Activated naive CD4-positive, alpha-beta T cell treated with anti-CD3 and anti-CD28 coated beads for 36 hours (primary cell): Measurements from ENCODE around the gene FRAS1. TPM values are rescaled to one million over a fixed set of nuclear protein-coding genes. Genes with fewer than 3 reads are reported as not detected.

ENCODE experiments used
- CTCF ChIA-PET: fragments of 350-600 bp; sonication (Branson Sonifier 250); formaldehyde crosslinking; loops from one replicate; lab custom pipeline; 2021; ENCODE audit warnings: antibody characterized with exemption; lab: Charles Lee
- DNase-seq: peaks from one replicate; pipeline ENCODE4 v3.0.0-alpha.2; 2020
- H3K27ac Mint-ChIP-seq: one replicate; pipeline ENCODE4 v1.8.0; 2021; ENCODE audit warnings: mild to moderate bottlenecking, mixed read lengths
- H3K27me3 Mint-ChIP-seq: one replicate; pipeline ENCODE4 v1.8.0; 2021; ENCODE audit warnings: low read depth, mixed read lengths
- H3K36me3 Mint-ChIP-seq: one replicate; pipeline ENCODE4 v1.8.0; 2021; ENCODE audit warnings: low read depth, mixed read lengths
- H3K4me1 Mint-ChIP-seq: one replicate; pipeline ENCODE4 v1.8.0; 2021; ENCODE audit warnings: low read depth, mixed read lengths
- H3K4me3 Mint-ChIP-seq: one replicate; pipeline ENCODE4 v1.8.0; 2021; ENCODE audit warnings: mild to moderate bottlenecking, moderate library complexity, mixed read lengths
- H3K9me3 Mint-ChIP-seq: one replicate; pipeline ENCODE4 v1.8.0; 2021; ENCODE audit warnings: mixed read lengths
- intact Hi-C: fragments of 100-400 bp; cut with micrococcal nuclease; formaldehyde crosslinking; loops from one replicate; pipeline ENCODE4 v1.15.1; 2023
- total RNA-seq, 2 experiments: library from RNA; stranded (reverse); gene quantifications; one replicate each; pipeline ENCODE4 v1.2.3, GENCODE V29; 2021

Gene FRAS1
- total RNA-seq, 2 experiments from 2014 or later = not detected

DNA sequence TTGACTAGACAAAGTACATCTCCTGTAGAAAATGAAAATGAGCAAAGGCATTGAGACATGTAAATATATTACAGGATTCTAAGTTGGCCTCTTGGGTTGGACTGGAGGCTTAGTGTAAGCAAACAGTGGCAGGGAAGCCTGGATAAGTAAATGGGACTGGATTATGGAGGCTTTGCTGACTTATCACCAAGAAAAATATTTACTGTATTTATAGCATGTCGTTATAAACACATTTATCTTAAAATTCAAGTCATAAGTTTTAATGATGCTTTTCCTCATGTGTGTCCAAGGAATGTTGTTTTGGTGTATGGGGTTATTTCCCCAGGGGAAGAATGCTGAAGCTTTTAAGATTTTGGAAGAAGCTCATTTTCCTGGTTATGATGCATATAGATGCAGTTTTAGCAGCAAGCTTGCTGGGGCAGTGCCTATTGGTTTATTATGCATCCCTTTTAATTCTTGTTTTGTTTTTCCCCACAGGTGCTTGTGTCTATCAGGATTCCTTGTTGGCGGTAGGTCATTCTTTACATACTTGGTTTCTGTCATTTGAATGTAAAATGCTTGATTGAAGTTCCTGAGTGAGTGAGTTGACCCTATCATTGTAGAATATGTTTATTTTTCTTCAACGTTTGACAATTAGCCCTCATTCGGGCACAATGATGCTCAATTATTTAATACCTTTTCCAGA, 8.5 kb downstream of the FRAS1 start:
- DNase-seq = no peak
- CTCF ChIA-PET = no interaction called here
- Mint-ChIP-seq H3K9me3 (no peaks in the 10 kb centered on the region), H3K27me3 (peaks cover 43% of the 10 kb centered on the region), H3K36me3 (no peaks in the 10 kb centered on the region), H3K4me3 (no peak overlapping the region), H3K4me1 (no peaks in the 10 kb centered on the region), H3K27ac (no peak overlapping the region)
- intact Hi-C loops = no loop called here

DNA sequence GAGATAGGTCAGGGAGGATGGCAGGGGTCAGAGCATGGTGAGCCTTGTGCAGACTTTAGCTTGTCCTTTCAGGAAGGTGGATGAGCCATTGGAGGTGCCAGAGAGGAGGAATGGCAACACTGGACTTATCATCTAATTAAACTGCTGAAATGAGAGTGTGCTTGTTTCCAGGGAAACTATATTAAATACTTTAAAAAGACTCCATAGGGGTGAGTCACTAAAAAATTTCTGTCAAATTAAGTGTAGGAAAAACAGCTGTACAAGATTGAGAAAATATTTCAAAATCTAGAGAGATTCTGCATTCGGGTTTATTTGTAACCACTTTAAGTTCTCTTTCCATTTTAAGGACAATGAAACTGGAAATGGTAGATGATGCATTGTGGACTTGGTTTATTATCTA, 11.4 kb downstream of the FRAS1 start:
- H3K36me3 Mint-ChIP-seq = no peaks in the 10 kb centered on the region

DNA sequence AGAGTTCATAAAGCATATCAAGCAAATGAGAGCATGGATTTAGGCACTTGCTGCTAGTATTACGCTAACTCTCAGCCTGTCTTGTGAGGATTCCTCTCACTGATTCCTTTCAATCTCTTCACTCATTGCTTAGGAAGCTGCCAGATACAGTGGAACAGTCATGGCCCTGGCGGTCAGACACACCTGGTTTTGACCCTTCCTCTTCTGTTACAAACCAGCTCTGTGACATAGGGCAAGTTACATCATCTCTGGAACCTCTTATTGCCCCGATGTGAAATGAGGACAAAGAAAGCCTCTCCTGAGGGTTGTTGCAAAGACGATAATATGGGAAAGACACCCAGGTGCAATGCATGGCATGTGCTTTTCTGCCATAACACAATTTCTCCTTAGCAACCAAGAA, 12.2 kb downstream of the FRAS1 start:
- CTCF ChIA-PET = interaction anchor here (0.9 kb wide), 1 partner anchor 10 kb away, joined by 3 read pairs; no protein-coding TSS in a partner anchor

More for the DNA sequence above, 11.4 kb downstream of the FRAS1 start:
- H3K4me3 Mint-ChIP-seq = no peak overlapping the region
- H3K27ac Mint-ChIP-seq = no peak overlapping the region
- CTCF ChIA-PET = interaction anchor here (0.6 to 0.9 kb wide), 2 partner anchors 9 to 33 kb away, joined by 3 to 9 read pairs; no protein-coding TSS in a partner anchor
- H3K9me3 Mint-ChIP-seq = no peaks in the 10 kb centered on the region
- peaks cover 42% of the 10 kb centered on the region for H3K27me3 Mint-ChIP-seq
- H3K4me1 Mint-ChIP-seq = no peaks in the 10 kb centered on the region
- no peak for DNase-seq
- intact Hi-C loops = no loop called here

DNA sequence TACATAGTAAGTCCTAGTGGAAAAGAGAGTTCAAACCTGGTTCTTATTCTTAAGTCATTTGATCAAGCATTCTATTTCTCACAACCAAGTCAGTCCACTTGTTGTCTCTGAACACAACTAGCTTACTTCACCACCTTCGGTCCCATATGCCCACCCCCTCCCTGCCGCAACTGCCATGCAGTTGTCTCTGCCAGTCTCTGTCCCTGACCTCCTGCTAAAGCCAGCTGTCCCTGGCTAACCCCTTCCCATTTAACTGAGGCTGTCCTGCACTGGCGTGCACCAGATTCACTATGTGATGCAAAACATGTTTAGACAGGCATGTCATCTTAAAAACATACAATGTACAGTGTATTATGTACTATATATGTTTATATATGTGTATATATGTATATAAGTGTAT, 12.7 kb downstream of the FRAS1 start:
- CTCF ChIA-PET = no interaction called here
- H3K9me3 Mint-ChIP-seq = no peaks in the 10 kb centered on the region
- H3K27me3 Mint-ChIP-seq = peaks cover 50% of the 10 kb centered on the region
- no peak overlapping the region for H3K4me3 Mint-ChIP-seq
- H3K4me1 Mint-ChIP-seq = no peaks in the 10 kb centered on the region
- intact Hi-C loops = no loop called here
- H3K36me3 Mint-ChIP-seq = no peaks in the 10 kb centered on the region
- H3K27ac Mint-ChIP-seq = no peak overlapping the region
- no peak for DNase-seq

More for the DNA sequence above, 12.2 kb downstream of the FRAS1 start:
- Mint-ChIP-seq H3K9me3 (no peaks in the 10 kb centered on the region), H3K27me3 (peaks cover 45% of the 10 kb centered on the region), H3K27ac (no peak overlapping the region), H3K36me3 (no peaks in the 10 kb centered on the region), H3K4me3 (no peak overlapping the region), H3K4me1 (no peaks in the 10 kb centered on the region)
- intact Hi-C loops = no loop called here
- no peak for DNase-seq

DNA sequence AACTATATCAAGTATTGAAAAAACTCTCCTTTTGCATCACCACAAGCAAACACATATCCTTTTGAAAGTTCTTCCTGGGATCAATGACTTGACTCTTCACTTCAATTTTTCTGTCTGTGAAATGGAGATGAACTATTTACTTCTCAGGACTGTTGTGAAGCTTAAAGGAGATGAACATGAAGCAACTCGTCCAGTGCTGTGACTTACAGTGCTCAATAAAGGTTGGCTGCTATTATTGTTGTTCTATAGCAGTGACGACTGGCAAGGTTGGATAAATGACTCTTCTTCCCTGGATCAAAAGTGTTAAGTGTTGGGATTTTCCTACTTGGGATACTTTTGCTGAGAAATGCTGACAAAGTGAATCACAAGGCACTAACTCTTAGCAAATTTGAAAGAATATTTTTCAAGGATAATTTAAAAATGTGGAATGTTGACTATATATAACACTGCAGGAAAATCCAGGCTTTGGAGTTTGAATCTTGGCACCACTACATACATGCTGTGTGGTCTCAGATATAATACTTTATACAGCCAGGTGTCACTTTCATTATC, 13.7 kb downstream of the FRAS1 start:
- Mint-ChIP-seq H3K9me3 (no peaks in the 10 kb centered on the region), H3K27ac (no peak overlapping the region), H3K4me3 (no peak overlapping the region), H3K27me3 (peaks cover 51% of the 10 kb centered on the region), H3K4me1 (no peaks in the 10 kb centered on the region), H3K36me3 (no peaks in the 10 kb centered on the region)
- intact Hi-C loops = no loop called here
- no peak for DNase-seq
- CTCF ChIA-PET = no interaction called here

DNA sequence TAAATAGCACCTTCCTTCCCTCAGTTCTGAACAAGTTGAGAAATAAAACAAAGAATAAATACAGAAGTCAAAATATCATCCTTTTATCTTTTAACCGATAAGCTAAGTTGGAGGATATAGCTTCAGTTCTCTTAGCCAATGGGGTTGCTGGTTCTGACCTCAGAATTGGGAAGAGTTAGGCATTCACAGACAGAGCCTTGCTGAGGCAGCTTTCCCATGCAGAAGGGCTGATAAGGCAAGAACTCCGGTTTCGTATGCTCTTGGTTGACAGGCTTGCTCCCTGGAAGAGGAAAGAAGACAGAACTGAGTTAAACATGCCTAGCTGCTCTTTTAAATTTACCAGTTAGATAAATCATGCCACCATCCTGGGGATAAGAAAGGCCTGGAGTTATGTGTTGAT, 17.6 kb downstream of the FRAS1 start:
- CTCF ChIA-PET = interaction anchor here (1.1 kb wide), 3 partner anchors 14 to 115 kb away, joined by 3 to 5 read pairs (median 3); no protein-coding TSS in a partner anchor

DNA sequence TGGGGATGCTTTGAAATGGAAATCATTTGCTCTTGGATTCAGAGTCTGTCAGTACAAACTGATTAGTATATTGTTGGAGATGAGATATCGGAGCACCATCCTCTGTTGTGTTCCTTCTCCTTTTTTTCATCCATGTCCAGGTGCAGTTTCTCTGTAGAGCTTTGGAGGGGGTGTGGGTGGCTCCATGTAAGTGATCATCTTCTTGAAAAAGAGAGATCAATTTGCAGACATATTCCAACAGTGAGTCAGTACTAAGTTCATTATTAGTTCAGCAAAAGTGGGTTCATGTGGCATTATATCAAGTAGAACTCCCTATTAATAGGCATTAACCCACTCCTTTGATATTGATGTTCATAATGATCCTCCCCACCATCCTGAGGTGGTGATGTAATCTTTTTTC, 18.9 kb downstream of the FRAS1 start:
- Mint-ChIP-seq H3K9me3 (no peaks in the 10 kb centered on the region), H3K4me1 (no peaks in the 10 kb centered on the region), H3K27ac (no peak overlapping the region), H3K36me3 (no peaks in the 10 kb centered on the region), H3K27me3 (peaks cover 22% of the 10 kb centered on the region), H3K4me3 (no peak overlapping the region)
- intact Hi-C loops = no loop called here
- CTCF ChIA-PET = interaction anchor here (1.1 kb wide), 2 partner anchors 15 to 116 kb away, joined by 3 to 5 read pairs; no protein-coding TSS in a partner anchor
- no peak for DNase-seq

More for the DNA sequence above, 17.6 kb downstream of the FRAS1 start:
- no peak overlapping the region for H3K4me3 Mint-ChIP-seq
- intact Hi-C loops = no loop called here
- no peaks in the 10 kb centered on the region for H3K4me1 Mint-ChIP-seq
- DNase-seq = no peak
- H3K27ac Mint-ChIP-seq = no peak overlapping the region
- H3K9me3 Mint-ChIP-seq = no peaks in the 10 kb centered on the region
- H3K36me3 Mint-ChIP-seq = no peaks in the 10 kb centered on the region
- H3K27me3 Mint-ChIP-seq = peaks cover 33% of the 10 kb centered on the region

DNA sequence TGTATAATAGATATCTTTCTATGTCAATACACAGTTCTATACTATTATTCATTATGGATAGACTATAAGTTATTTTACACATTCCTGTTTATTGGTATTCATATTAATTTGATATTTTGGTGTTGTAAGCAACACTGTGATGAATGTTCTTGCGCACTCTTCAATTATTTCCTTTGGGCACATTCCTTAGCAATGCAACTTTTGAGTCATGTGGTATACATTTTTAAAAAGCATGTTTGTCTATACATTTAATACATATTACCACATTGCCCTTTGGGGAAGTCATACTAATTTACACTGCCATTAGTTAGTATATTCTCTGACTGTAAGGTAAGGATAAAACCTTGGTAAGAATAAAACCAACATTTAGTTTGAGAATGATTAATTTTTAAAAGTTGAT, 21.0 kb downstream of the FRAS1 start:
- no peak for DNase-seq
- Mint-ChIP-seq H3K4me3 (no peak overlapping the region), H3K9me3 (no peaks in the 10 kb centered on the region), H3K36me3 (no peaks in the 10 kb centered on the region), H3K4me1 (no peaks in the 10 kb centered on the region), H3K27me3 (peaks cover 14% of the 10 kb centered on the region), H3K27ac (no peak overlapping the region)
- intact Hi-C loops = no loop called here
- CTCF ChIA-PET = no interaction called here

DNA sequence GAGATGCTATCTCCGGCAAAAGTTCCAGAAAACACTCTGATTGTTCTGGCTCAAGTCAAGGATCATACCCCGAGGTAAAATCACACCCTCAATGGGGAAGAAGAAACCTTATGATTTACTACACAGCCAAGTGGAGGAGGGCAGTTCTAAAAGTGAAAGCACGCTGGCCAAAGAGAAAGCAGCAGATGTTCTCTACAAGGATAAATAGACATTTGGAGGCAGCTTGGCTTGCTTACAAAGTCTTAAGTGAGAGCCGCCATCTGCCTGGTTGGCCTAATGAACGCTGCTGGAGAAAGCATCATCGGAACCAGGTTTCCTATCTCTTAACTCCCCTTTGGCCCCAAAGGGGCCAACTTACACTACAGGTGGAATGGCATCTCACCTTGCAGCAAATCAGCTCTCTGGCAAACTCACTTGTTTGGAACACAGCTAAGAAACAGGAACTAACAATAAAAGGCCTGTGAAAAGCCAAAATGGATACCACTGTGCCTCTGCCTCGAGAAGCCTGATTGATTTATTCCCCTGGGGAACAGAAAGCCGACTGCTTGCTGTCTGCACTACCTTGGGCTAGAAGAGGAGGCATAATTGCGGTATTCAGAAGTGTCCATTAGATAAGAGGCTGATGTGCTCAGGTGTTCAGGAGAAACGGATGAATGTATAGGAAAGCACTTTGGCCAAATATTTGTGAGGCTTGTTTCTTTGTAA, 22.8 kb downstream of the FRAS1 start:
- H3K4me3 Mint-ChIP-seq = no peak overlapping the region
- intact Hi-C loops = no loop called here
- no peaks in the 10 kb centered on the region for H3K4me1 Mint-ChIP-seq
- no peak for DNase-seq
- no peaks in the 10 kb centered on the region for H3K36me3 Mint-ChIP-seq
- H3K27ac Mint-ChIP-seq = no peak overlapping the region
- H3K9me3 Mint-ChIP-seq = no peaks in the 10 kb centered on the region
- CTCF ChIA-PET = no interaction called here
- peaks cover 5% of the 10 kb centered on the region for H3K27me3 Mint-ChIP-seq

DNA sequence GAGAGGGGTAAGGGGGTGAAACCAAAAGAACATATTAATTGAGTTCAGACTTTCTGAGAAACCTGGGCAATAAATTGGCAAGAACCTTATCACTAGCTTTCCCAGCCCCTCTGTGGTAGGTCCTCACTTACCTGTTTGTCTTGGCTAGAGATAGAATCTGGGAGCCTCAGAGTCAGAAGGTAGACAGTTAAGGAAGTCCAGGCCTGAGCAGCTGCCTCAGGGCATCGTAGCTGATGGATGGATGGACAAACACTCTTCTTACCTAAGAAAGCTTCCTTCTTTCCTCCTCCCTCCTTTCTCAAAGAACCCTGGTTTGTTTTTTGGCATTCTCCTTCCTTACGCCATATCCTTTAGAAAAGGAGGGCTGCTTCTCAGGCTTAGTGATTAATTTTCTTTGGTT, 24.4 kb downstream of the FRAS1 start:
- Mint-ChIP-seq H3K36me3 (no peaks in the 10 kb centered on the region), H3K27ac (no peak overlapping the region), H3K27me3 (peaks cover 10% of the 10 kb centered on the region), H3K4me3 (no peak overlapping the region), H3K9me3 (no peaks in the 10 kb centered on the region), H3K4me1 (no peaks in the 10 kb centered on the region)
- no peak for DNase-seq
- CTCF ChIA-PET = no interaction called here
- intact Hi-C loops = no loop called here

DNA sequence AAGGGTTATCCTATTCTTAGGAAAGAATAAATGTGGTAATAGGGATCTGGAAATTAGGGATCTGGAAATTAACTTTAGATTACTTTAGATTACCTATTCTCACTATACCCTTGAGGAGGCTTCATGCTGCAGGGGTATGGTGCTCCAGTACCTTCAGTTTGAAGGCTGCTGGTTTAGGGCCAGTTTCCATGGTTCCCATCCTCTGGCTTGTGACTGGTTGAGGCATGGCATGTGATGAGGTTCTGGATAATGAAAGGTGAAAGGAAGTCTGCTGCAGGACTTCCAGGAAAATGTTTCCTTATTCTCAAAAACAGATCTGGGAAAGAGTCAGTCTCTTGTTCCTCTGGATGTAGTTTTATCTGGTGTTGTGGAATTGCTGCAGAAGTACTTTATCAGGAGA, 25.9 kb downstream of the FRAS1 start:
- Mint-ChIP-seq H3K27me3 (peaks cover 7% of the 10 kb centered on the region), H3K27ac (no peak overlapping the region)
- intact Hi-C loops = no loop called here

DNA sequence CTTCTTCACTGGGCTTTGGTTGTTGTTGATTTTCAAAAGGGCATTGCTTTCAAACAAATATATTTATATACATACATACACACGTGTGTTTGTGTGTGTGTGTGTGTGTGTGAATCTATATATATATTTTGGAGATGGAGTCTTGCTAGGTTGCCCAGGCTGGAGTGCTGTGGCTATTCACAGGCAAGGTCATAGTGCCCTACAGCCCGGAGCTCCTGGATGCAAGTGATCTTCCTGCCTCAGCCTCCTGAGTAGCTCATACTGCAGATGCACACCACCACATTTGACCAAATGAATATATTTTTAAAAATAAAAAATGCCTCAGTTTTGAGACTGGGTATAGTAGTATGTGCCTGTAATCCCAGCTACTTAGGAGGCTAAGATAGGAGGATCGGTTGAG, 34.4 kb downstream of the FRAS1 start:
- CTCF ChIA-PET = interaction anchor here (0.7 kb wide), 1 partner anchor 80 kb away, joined by 3 read pairs; no protein-coding TSS in a partner anchor
- H3K27ac Mint-ChIP-seq = no peak overlapping the region
- no peak for DNase-seq
- no peak overlapping the region for H3K4me3 Mint-ChIP-seq
- intact Hi-C loops = no loop called here
- H3K36me3 Mint-ChIP-seq = no peaks in the 10 kb centered on the region
- peaks cover 6% of the 10 kb centered on the region for H3K27me3 Mint-ChIP-seq
- no peaks in the 10 kb centered on the region for H3K9me3 Mint-ChIP-seq
- no peaks in the 10 kb centered on the region for H3K4me1 Mint-ChIP-seq

More for the DNA sequence above, 25.9 kb downstream of the FRAS1 start:
- Mint-ChIP-seq H3K9me3 (no peaks in the 10 kb centered on the region), H3K4me3 (no peak overlapping the region), H3K4me1 (no peaks in the 10 kb centered on the region), H3K36me3 (no peaks in the 10 kb centered on the region)
- CTCF ChIA-PET = no interaction called here
- no peak for DNase-seq
